ENCODE data around the gene MYB.
"Not testable (repeated sequence)": the region's sequence is repeated elsewhere in the genome, so short reads cannot be mapped to it uniquely, and the experiment has no call there.

Gene MYB

DNA sequence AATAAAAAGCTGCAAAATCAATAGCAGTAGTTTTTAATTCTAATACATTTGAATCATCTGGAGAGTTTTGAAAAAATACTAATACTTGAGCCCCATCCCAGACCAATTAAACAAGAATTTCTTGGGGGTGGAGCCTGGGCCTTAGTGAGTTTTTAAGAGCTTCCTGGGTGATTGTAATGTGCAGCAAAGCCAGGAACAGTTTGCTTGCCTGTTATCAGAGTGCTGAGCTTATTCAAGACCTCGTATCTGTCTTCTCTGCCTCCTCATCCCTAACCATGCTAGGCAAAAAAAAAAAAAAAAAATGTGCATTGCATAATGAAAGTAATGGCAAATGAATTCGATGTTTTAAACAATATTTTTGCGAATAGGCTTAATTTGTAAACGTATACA, 36.4 kb upstream of the MYB start:
- TF ChIP-seq, protein P1, sequence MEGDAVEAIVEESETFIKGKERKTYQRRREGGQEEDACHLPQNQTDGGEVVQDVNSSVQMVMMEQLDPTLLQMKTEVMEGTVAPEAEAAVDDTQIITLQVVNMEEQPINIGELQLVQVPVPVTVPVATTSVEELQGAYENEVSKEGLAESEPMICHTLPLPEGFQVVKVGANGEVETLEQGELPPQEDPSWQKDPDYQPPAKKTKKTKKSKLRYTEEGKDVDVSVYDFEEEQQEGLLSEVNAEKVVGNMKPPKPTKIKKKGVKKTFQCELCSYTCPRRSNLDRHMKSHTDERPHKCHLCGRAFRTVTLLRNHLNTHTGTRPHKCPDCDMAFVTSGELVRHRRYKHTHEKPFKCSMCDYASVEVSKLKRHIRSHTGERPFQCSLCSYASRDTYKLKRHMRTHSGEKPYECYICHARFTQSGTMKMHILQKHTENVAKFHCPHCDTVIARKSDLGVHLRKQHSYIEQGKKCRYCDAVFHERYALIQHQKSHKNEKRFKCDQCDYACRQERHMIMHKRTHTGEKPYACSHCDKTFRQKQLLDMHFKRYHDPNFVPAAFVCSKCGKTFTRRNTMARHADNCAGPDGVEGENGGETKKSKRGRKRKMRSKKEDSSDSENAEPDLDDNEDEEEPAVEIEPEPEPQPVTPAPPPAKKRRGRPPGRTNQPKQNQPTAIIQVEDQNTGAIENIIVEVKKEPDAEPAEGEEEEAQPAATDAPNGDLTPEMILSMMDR (IDR thresholded peaks at IDR 0.05; ENCODE audit: low read depth, low read length, missing control alignments): no peak
- in situ Hi-C loops (cut with HindIII; ENCODE audit: low sequenced_read_pairs): no loop called here
- no peak overlapping the region for H3K4me3 ChIP-seq (ENCODE audit: low read depth, low read length)
- DNase-seq (ENCODE audit: low read depth): no peak

DNA sequence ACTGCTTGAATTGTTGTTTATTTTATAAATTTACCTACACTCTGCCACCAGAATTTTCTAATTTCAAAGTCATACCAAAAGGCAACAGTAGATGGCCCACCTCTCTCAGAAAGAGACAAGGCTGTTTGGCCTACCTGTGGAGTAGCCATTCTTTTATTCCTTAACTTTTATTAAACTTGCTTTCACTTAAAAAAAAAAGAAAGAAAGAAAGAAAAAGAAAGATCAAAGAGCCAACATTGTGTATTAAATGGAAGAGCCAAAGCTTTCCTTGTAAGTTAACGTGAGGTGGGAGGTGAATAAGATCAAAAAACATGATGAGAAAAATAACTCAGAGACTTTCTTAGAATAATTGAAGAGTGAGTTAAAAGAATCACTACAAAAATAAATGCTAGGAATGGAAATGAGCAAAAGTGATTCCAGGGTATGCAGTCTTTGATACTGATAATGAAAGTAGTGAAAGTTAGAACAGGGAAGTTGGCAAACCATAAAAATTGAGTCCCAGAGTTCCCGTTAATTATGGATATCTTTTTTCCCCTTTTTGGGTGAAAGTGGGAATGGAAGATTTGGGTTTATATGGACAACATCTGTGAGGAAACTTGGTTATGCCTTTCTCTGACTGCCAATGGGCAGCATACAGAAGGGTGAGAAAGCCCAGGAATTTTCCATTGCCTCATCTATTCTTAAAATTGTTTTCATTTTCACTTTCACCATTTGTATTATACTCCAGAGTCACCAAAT, 35.9 kb upstream of the MYB start:
- H3K4me3 ChIP-seq (ENCODE audit: low read depth, low read length): no peak overlapping the region
- in situ Hi-C loops (cut with HindIII; ENCODE audit: low sequenced_read_pairs): no loop called here
- DNase-seq (ENCODE audit: low read depth): peak; percentile 16
- TF ChIP-seq, protein P1 (IDR thresholded peaks at IDR 0.05; ENCODE audit: low read depth, low read length, missing control alignments): peak; percentile 61

DNA sequence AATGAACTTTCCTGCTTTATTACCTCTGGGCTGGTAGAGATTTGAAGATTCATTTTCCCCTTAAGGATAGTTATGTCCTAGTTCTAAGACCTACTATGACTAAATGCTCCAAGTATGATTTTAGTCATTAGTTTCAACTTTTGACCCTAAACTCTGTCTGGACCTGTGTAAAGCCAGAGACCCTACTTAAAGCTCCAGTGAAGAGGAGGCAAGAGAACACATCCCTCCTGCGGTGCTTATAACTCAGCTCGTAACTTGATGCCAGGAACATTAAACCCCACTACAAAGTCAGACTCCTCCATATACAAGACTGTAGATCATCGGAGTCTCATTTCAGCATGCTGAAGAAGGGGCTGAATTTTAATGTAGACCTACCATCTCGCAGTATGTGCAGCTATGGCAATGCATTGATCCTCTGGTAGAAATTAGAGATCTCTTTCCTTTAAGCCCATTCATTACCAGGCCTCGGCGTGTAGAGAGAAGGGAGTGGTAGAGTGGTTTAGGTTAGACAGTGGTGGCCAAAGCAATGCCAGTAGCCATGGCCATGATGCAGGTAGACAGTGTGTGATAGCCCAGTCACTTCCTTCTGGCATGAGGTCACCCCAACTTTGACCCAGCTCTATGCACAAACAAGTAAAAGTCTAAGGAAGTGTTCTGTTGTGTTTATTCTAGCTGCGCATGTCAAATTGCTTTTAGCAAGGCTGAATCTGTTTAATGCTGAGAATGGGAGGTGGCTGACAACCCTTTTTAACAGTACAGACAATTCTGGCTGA, 34.8 kb upstream of the MYB start:
- TF ChIP-seq, protein P1 (IDR thresholded peaks at IDR 0.05; ENCODE audit: low read depth, low read length, missing control alignments): no peak
- peak; percentile 57 for DNase-seq (ENCODE audit: low read depth)
- H3K4me3 ChIP-seq (ENCODE audit: low read depth, low read length): no peak overlapping the region
- in situ Hi-C loops (cut with HindIII; ENCODE audit: low sequenced_read_pairs): no loop called here

DNA sequence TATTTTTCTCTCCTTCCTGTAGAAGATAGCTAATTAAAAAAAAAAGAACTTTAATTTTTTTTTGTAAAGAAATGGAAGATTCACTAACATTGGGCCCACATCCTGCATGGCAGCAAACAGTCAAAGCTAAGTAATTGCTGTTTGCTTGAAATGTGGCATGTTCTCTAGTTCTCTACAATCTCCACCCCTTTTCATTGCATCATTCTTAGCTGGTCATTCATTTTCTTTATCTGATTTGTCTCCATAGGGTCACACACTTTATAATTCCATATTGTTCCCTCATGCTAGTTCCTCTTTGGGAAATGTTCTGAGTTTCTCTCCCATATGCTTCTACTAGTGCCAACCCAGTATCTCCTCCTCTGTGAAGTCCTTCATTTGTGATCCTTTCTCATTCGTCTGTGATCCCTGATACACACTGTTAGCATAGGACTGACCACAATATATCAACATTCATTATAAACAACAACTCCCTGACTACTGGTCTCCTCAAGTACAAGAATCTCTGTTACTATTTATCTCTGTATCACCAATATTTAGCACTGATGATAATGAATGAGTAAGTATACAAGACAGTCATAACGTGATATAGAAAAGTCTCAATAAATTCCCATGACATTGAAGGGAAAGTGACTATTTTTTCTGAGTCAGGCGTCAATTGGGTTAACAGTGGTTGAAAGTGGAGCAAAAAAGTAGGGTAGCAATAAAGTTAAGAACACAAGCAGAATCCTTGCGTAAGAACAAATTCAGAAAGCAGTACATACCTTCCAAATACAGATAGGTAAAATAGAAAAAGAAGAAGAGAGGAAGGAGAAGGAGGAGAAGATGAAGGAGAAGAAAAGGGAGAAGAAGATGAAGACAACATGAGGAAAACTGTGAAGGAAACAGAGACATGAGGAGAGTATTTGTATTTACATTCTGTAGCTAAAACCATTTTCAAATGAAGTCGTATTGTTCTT, 33.2 kb upstream of the MYB start:
- no peak for DNase-seq (ENCODE audit: low read depth)

DNA sequence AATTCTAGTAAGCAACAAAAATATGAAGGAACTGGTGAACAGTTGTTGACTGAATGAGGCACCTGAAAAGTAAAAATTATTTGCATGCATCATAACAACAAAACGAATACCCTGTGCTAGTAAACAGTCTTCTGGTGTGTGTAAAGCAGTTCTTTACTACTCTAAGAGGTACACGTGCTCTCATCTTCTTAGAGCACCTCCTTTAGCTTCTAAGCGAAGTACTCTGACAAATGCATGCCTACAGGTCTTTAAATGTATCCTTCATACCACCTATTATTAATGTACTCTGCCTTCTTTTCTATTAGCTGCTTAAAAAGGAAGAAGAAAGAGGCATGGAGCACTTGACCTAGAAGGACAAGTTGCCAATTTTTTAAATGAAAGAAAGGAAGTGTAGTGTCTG, 32.2 kb upstream of the MYB start:
- TF ChIP-seq, protein P1 (IDR thresholded peaks at IDR 0.05; ENCODE audit: low read depth, low read length, missing control alignments): no peak
- in situ Hi-C loops (cut with HindIII; ENCODE audit: low sequenced_read_pairs): no loop called here

More for the DNA sequence above, 33.2 kb upstream of the MYB start:
- H3K4me3 ChIP-seq (ENCODE audit: low read depth, low read length): no peak overlapping the region
- TF ChIP-seq, protein P1 (IDR thresholded peaks at IDR 0.05; ENCODE audit: low read depth, low read length, missing control alignments): no peak
- in situ Hi-C loops (cut with HindIII; ENCODE audit: low sequenced_read_pairs): no loop called here

DNA sequence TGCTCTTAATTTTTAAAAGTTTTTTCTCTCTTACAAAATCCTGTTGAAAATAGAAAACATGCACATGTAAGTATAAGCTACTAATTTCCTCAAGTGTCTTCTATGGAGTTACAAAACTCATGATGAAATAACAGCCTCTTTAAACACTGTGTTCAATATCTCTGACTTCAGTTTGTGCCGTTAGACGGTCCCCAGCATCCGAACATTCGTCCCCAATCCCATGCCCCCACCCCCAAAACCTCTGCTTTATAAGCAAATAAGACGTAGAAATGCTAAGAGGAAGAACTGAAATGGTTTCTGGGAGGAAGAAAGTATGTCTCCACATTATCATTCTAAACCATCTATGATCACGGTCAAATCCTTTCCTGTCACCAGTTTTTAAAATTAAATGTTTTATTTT, 31.7 kb upstream of the MYB start:
- in situ Hi-C loops (cut with HindIII; ENCODE audit: low sequenced_read_pairs): no loop called here
- DNase-seq (ENCODE audit: low read depth): no peak
- no peak overlapping the region for H3K4me3 ChIP-seq (ENCODE audit: low read depth, low read length)
- TF ChIP-seq, protein P1 (IDR thresholded peaks at IDR 0.05; ENCODE audit: low read depth, low read length, missing control alignments): no peak

More for the DNA sequence above, 32.2 kb upstream of the MYB start:
- DNase-seq (ENCODE audit: low read depth): no peak
- H3K4me3 ChIP-seq (ENCODE audit: low read depth, low read length): no peak overlapping the region

DNA sequence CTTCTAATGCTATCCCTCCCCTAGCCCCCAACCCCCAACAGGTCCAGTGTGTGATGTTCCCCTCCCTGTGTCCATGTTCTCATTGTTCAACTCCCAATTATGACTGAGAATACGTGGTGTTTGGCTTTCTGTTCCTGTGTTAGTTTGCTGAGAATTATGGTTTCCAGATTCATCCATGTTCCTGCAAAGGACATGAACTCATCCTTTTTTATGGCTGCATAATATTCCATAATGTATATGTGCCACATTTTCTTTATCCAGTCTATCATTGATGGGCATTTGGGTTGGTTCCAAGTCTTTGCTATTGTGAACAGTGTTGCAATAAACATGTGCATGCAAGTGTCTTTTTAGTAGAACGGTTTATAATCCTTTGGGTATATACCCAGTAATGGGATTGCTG, 30.6 kb upstream of the MYB start:
- DNase-seq (ENCODE audit: low read depth); in situ Hi-C loops (cut with HindIII; ENCODE audit: low sequenced_read_pairs): not testable (repeated sequence)

DNA sequence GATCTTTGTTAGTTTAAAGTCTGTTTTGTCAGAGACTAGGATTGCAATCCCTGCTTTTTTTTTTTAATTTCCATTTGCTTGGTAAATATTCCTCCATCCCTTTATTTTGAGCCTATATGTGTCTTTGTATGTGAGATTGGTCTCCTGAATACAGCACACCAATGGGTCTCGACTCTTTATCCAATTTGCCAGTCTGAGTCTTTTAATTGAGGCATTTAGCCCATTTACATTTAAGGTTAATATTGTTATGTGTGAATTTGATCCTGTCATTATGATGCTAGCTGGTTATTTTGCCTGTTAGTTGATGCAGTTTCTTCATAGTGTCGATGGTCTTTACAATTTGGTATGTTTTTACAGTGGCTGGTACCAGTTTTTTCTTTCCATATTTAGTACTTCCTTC, 27.0 kb upstream of the MYB start:
- in situ Hi-C loops (cut with HindIII; ENCODE audit: low sequenced_read_pairs): not testable (repeated sequence)

More for the DNA sequence above, 30.6 kb upstream of the MYB start:
- H3K4me3 ChIP-seq (ENCODE audit: low read depth, low read length): not testable (repeated sequence)

More for the DNA sequence above, 27.0 kb upstream of the MYB start:
- H3K4me3 ChIP-seq (ENCODE audit: low read depth, low read length); DNase-seq (ENCODE audit: low read depth): not testable (repeated sequence)
